Measurements from ENCODE around the gene PLIN3.
"Not testable (repeated sequence)": the region's sequence is repeated elsewhere in the genome, so short reads cannot be mapped to it uniquely, and the experiment has no call there.

The PLIN3 gene

DNA sequence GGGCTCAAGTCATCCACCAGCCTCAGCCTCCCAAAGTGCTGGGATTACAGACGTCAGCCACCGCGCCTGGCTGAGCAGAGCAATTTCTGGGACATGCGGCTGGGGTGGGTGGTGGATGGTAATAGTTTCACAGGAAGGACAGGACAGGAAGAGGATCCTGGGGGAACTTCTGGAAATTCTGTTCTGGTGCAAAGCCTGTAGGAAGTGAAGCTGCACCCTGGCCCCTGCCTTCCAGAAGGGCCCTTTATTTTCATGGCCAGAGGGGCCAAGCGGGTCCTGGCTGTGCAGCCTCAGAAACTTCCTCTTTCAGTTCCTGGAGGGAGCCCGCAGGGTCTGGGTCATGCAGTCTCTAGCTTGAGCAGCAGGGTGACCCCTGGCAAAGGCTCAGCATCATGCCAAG is 60.3 kb downstream of the PLIN3 start:
- DNase-seq (ENCODE audit: low read depth) = no peak

DNA sequence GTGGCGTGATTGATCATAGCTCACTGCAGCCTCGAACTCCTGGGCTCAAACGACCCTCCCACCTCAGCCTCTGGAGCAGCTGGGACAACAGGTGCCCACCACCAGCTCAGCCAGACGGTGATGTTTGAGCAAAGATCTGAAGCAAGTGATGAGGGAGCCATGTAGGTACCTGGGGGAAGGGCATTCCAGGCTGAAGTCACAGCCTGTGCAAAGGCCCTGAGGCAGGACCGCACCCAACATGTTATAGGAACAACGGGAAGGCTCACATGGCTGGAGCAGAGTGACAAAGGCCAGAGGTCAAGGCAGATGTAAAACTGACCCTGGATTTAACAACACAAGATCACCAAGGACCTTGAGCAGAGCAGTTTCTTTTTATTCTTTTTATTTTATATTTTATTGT is 61.1 kb downstream of the PLIN3 start:
- DNase-seq (ENCODE audit: low read depth) = no peak

DNA sequence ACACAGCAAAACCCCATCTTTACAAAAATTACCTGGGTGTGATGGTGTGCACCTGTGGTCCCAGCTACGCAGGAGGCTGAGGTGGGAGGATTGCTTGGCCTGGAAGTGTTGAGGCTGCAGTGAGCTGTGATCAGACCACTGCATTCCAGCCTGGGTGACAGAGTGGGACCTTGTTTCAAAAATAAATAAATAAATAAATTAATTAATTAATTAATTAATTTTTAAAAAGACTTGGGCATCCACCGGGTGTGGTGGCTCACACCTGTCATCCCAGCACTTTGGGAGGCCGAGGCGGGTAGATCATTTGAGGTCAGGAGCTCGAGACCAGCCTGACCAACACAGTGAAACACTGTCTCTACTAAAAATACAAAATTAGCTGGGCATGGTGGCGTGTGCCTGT is 62.3 kb downstream of the PLIN3 start:
- not testable (repeated sequence) for DNase-seq (ENCODE audit: low read depth)

DNA sequence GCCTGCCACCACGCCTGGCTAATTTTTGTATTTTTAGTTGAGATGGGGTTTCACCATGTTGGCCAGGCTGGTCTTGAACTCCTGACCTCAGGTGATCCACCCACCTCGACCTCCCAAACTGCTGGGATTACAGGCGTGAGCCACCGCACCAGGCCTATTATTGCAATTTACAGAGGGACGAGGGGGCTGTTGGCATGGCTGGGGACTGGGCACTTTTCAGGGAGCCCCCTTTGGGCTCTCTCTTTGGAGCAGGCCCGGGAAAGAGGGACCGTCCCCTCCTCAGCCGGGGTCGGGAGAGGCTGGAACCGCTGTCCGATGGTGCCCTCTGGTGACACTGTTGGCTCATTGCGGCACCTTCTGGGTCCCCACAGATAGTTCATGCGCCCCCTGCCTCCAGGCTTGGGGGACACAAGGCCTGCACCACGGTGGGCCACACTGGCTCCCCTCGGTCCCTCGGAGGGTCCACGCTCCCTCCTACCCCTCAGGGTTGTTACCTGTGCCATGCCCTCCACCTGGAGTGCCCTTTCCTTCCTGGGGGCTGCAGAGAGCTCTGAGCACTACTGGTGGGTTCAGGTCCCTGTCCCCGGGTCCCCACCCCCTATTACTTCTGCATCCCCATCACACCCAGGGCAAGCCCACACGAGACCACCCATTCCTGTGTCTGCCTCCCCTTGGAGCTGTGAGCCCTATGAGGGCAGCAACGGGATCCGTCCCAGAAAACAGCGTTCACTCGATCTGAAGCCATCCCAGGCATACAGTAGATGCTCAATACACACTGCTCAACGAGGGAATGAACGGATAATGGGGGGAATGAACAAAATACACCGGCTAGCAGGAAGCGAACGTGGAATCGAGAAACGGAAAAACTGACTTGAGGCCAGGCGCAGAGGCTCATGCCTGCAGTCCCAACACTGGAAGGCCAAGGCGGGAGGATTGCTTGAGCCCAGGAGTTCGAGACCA is 63.5 kb downstream of the PLIN3 start:
- peak; percentile 55 for DNase-seq (ENCODE audit: low read depth)

DNA sequence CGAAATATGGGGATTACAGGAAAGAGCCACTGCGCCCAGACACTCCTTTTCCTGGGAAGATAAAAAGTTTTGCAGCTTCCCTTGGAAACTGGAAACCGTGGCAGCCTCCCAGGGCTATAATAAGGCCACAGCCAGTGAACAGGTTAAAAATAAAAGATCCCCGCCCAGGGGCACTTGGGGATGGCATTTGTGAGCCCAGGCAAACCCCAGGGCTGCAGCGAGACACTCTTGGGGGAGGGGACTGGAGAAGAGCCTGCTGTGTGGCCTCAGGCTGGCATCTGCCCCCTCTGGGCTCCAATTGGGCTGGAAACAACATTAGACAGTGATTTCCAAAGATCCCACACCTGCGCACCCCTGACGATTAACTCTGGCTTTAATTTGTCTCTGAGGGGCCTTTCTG is 64.8 kb downstream of the PLIN3 start:
- no peak for DNase-seq (ENCODE audit: low read depth)

DNA sequence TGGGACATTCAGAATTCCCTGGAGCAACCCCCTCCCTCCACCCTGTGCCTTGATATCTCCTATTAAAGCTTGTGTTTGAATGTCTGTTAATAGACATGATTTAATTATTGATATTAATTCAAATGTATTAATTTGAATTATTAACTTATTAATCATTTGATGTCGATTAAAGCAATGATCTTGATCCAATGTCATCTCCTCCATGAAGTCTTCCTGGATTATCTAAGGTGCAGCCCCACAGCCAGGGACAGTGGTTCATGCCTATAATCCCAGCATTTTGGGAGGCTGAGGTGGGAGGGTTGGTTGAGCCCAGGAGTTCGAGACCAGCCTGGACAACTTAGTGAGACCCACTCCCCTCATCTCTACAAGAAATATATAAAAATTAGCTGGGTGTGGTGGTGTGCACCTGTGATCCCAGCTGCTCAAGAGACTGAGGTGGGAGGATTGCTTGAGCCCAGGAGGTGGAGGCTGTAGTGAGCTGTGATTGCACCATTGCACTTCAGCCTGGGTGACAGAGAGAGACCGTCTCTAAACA is 66.3 kb downstream of the PLIN3 start:
- no peak for DNase-seq (ENCODE audit: low read depth)

DNA sequence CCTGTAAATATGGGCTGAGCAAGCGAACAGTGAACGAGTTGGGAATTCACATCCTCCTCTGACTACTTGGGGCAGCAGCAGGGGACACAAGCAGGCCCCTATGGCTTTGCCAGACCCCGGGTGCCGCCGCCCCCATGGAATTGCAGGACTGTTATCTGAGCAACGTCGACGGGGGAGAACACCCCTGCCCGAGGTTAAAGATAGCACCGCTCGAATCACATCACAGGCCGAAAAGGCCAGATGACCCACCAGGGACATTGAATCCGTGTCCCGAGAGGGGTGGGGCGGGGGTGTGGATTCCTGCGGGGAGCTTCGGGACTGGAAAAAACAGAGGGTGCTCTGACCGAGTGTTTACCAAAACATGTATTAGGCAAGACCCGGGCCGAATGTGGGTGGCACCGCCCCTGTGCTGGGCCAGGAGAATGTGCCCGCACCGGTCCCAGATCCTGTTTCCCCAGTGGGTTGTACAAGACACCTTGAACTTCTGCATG is 66.8 kb downstream of the PLIN3 start:
- no peak for DNase-seq (ENCODE audit: low read depth)

DNA sequence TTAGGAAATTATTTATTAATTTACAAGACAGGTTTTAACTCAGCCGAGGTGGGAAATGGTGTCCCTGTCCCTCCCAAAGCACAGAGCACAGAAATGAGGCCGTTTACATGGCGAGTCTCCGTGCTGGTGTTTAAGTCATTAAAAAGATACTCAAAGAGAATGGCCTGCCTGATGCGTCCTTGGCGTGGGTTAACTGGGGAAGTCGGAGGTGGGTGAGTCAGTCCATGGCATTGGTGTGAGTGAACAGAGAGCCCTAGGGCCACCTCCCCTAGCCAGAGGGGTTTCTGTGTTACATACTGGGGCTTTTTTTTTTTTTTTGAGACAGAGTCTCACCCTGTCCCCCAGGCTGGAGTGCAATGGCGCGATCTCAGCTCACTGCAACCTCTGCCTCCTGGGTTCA is 72.1 kb downstream of the PLIN3 start:
- no peak for DNase-seq (ENCODE audit: low read depth)

DNA sequence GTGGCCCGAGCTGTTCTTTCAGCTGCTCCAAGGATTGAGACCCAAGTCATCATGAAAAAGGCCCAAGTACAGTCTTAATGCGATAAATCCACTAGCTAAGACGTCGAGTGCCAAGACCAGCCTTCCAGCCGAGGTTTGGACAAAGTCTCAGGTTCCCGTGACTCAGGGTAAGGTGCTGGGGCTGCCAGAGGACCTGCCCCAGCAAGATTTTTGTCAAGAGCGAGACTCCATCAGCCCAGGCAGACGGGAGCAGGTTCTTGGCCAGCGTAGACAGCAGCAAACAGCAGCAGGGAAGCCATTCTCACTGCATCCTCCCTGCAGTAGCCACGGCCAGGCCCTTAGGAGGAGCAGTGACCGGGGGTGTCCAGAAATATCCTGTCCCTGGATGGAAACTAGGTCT is 72.5 kb downstream of the PLIN3 start:
- DNase-seq (ENCODE audit: low read depth) = no peak

DNA sequence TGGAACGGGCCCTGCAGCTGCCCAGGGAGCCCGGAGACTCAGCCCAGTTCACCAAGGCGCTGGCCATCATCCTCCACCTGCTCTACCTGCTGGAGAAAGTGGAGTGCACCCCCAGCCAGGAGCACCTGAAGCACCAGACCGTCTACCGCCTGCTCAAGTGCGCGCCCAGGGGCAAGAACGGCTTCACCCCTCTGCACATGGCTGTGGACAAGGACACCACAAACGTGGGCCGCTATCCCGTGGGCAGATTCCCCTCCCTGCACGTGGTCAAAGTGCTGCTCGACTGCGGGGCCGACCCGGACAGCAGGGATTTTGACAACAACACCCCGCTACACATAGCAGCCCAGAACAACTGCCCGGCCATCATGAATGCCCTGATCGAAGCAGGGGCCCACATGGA is 74.2 kb downstream of the PLIN3 start:
- DNase-seq (ENCODE audit: low read depth) = not testable (repeated sequence)

DNA sequence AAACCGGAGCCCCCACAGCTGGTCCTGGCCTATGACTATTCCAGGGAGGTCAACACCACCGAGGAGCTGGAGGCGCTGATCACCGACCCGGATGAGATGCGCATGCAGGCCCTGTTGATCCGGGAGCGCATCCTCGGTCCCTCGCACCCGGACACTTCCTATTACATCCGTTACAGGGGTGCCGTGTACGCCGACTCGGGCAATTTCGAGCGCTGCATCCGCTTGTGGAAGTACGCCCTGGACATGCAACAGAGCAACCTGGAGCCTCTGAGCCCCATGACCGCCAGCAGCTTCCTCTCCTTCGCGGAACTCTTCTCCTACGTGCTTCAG is 74.6 kb downstream of the PLIN3 start:
- DNase-seq (ENCODE audit: low read depth) = not testable (repeated sequence)

DNA sequence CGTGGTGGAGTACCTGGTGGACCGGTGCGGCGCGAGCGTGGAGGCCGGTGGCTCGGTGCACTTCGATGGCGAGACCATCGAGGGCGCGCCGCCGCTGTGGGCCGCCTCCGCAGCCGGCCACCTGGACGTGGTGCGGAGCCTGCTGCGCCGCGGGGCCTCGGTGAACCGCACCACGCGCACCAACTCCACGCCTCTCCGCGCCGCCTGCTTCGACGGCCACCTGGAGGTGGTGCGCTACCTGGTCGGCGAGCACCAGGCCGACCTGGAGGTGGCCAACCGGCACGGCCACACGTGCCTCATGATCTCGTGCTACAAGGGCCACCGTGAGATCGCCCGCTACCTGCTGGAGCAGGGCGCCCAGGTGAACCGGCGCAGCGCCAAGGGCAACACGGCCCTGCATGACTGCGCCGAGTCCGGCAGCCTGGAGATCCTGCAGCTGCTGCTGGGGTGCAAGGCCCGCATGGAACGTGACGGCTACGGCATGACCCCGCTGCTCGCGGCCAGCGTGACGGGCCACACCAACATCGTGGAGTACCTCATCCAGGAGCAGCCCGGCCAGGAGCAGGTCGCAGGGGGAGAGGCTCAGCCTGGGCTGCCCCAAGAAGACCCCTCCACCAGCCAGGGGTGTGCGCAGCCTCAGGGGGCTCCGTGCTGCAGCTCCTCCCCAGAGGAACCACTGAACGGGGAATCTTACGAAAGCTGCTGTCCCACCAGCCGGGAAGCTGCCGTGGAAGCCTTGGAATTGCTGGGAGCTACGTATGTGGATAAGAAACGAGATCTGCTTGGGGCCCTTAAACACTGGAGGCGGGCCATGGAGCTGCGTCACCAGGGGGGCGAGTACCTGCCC is 75.2 kb downstream of the PLIN3 start:
- DNase-seq (ENCODE audit: low read depth) = not testable (repeated sequence)

DNA sequence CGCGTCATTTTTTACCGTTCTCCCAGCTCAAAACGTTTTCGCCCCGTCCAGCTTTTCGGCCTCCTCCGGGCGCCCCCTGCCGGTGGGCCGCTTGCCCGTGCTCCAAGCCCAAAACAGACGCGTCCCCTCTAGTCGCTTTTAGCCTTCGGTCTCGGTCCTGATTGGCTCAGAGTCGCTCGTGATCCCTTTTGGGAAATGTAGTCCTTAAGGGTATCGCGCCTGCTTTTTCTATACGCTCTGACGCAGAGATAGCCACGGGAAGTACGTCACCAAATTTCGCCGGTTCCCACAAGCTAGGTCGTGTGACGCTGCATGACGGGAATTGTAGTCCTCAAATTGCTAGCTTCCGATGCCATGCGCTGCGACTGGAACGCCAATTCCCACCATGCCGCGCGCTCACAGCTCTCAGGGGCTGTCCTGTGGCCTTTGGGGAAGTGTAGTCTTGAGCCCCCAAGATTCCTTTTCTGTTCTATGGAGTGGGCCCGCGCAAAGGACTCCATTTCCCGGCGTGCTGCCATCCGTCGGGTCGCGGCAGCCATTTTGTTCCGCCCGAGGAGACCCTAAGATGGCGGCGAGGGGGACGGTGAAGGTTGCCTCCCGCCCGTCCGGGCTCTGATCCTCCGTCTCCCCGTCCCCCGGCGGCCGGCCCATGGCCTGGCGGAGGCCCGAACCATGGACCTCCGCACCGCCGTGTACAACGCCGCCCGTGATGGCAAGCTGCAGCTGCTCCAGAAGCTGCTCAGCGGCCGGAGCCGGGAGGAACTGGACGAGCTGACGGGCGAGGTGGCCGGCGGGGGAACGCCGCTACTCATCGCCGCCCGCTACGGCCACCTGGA is 76.1 kb downstream of the PLIN3 start, which contains the start of gene FEM1A:
TSS of gene FEM1A (plus strand) at position 552 of the 836 bp plus-strand sequence. CDS start at position 673, 121 bp downstream.
- DNase-seq (ENCODE audit: low read depth) = peak; percentile 99

Data from activated T-cell treated with anti-CD3 and anti-CD28 coated beads for 24 hours (primary cell).